Common myeloid progenitor, CD34-positive (primary cell): Measurements from ENCODE around the gene COBLL1.
A peak's percentile ranks its signal among the peaks of the same experiment; 100 is the strongest.

Source experiments
- CTCF ChIA-PET: fragments of 350-600 bp; sonication (Branson Sonifier 250); formaldehyde crosslinking; loops from one replicate; lab custom pipeline; 2021; ENCODE audit warnings: antibody characterized with exemption; lab: Charles Lee
- POLR2A ChIA-PET: fragments of 350-600 bp; sonication (Branson Sonifier 250); formaldehyde crosslinking; loops from one replicate; lab custom pipeline; 2021; ENCODE audit warnings: antibody characterized with exemption; lab: Charles Lee
- DNase-seq, 3 donors: peaks; one replicate each; pipeline versions ENCODE4 v3.0.0 to v3.0.0-alpha.2; 2013
- H3K27ac ChIP-seq, 2 experiments: 1 replicate in 1 of 2; 2 replicates in 1 of 2; pipeline ENCODE4 v1.7.0; 2013; ENCODE audit warnings: inconsistent platforms in 2 of 2, low read length in 2 of 2, mild to moderate bottlenecking in 2 of 2, low read depth in 1 of 2, moderate library complexity in 1 of 2; ENCODE audit not compliant: severe bottlenecking in 2 of 2, insufficient read depth in 1 of 2, poor library complexity in 1 of 2
- H3K27me3 ChIP-seq, 5 experiments: replicated peaks in 2 of 5; 1 replicate in 3 of 5; 2 replicates in 2 of 5; pipeline versions ENCODE4 v1.6.1 to v1.7.0; 2013; ENCODE audit warnings: low read length in 4 of 5, mild to moderate bottlenecking in 2 of 5, moderate library complexity in 2 of 5, inconsistent platforms in 1 of 5; ENCODE audit not compliant: insufficient read depth in 5 of 5, control insufficient read depth in 4 of 5
- H3K36me3 ChIP-seq, 4 experiments: 1 replicate in 2 of 4; 2 replicates in 2 of 4; pipeline versions ENCODE4 v1.6.1 to v1.7.0; 2013; ENCODE audit warnings: low read length in 3 of 4, control low read depth in 1 of 4, mild to moderate bottlenecking in 1 of 4; ENCODE audit not compliant: control insufficient read depth in 4 of 4, insufficient read depth in 4 of 4
- H3K4me1 ChIP-seq, 4 experiments: 1 replicate in 3 of 4; 2 replicates in 1 of 4; pipeline versions ENCODE4 v1.6.1 to v1.7.1; 2013; ENCODE audit warnings: low read length in 3 of 4, mild to moderate bottlenecking in 3 of 4, control low read depth in 1 of 4, inconsistent platforms in 1 of 4, moderate library complexity in 1 of 4; ENCODE audit not compliant: control insufficient read depth in 4 of 4, insufficient read depth in 4 of 4; ENCODE audit errors: control extremely low read depth in 1 of 4
- H3K4me3 ChIP-seq, 7 experiments: 1 replicate in 4 of 7; 2 replicates in 3 of 7; pipeline versions ENCODE4 v1.5.1 to v1.7.0; 2013; ENCODE audit warnings: mild to moderate bottlenecking in 7 of 7, low read length in 6 of 7, moderate library complexity in 6 of 7, inconsistent platforms in 2 of 7, low read depth in 2 of 7, control low read depth in 1 of 7; ENCODE audit not compliant: insufficient read depth in 4 of 7, control insufficient read depth in 1 of 7; ENCODE audit errors: extremely low read depth in 1 of 7
- H3K9me3 ChIP-seq, 5 experiments: 1 replicate in 4 of 5; 2 replicates in 1 of 5; pipeline versions ENCODE4 v1.6.1 to v1.7.1; 2013; ENCODE audit warnings: low read length in 4 of 5, mild to moderate bottlenecking in 2 of 5, inconsistent platforms in 1 of 5, low read depth in 1 of 5, moderate library complexity in 1 of 5; ENCODE audit not compliant: control insufficient read depth in 4 of 5, insufficient read depth in 2 of 5; ENCODE audit errors: control extremely low read depth in 1 of 5
- WGBS: methylation state at CpG from one replicate; pipeline ENCODE4 v1.1.5; 2013; ENCODE audit not compliant: insufficient coverage; 5-methylcytosine and 5-hydroxymethylcytosine counted together

Gene COBLL1

GRCh38 chr2:164784376-164784775, 57.2 kb downstream of the COBLL1 start:
- Histone ChIP-seq H3K27me3 (no peaks in the 10 kb centered on the region), H3K4me1 (peaks cover 0 to 15% (median 6%) of the 10 kb centered on the region in 4 experiments), H3K4me3 (no peak overlapping the region), H3K27ac (no peak overlapping the region), H3K36me3 (no peaks in the 10 kb centered on the region), H3K9me3 (no peaks in the 10 kb centered on the region)
- DNase-seq: no peak
- ChIA-PET CTCF (interaction anchor here (0.6 to 1.2 kb wide), 2 partner anchors 46 to 170 kb away, joined by 3 read pairs; no protein-coding TSS in a partner anchor), POLR2A (no interaction called here)
- 100% methylated on average over 2 of the region's 2 CpGs for WGBS

GRCh38 chr2:164782323-164782722, 59.3 kb downstream of the COBLL1 start:
- H3K4me3 ChIP-seq: no peak overlapping the region
- H3K4me1 ChIP-seq: peaks cover 0 to 15% (median 6%) of the 10 kb centered on the region in 4 experiments
- ChIA-PET CTCF (no interaction called here), POLR2A (no interaction called here)
- DNase-seq: no peak
- no peak overlapping the region for H3K27ac ChIP-seq
- H3K27me3 ChIP-seq: no peaks in the 10 kb centered on the region
- no peaks in the 10 kb centered on the region for H3K36me3 ChIP-seq
- H3K9me3 ChIP-seq: no peaks in the 10 kb centered on the region
- WGBS: no CpG with 5 or more reads among the region's 2 CpGs

- CTCF ChIA-PET: no interaction called here
- Histone ChIP-seq H3K36me3 (no peaks in the 10 kb centered on the region), H3K27ac (no peak overlapping the region), H3K4me3 (no peak overlapping the region), H3K4me1 (peaks cover 0 to 15% (median 6%) of the 10 kb centered on the region in 4 experiments), H3K9me3 (no peaks in the 10 kb centered on the region), H3K27me3 (no peaks in the 10 kb centered on the region)
- no peak for DNase-seq
- WGBS: 100% methylated on average over 1 of the region's 1 CpG
- POLR2A ChIA-PET: no interaction called here
Measured at GRCh38 chr2:164781394-164781793, 60.2 kb downstream of the COBLL1 start.

- Histone ChIP-seq H3K27ac (no peak overlapping the region), H3K9me3 (no peaks in the 10 kb centered on the region), H3K27me3 (no peaks in the 10 kb centered on the region), H3K36me3 (no peaks in the 10 kb centered on the region), H3K4me1 (peaks cover 0 to 9% (median 5%) of the 10 kb centered on the region in 4 experiments), H3K4me3 (no peak overlapping the region)
- 100% methylated on average over 3 of the region's 9 CpGs for WGBS
- POLR2A ChIA-PET: no interaction called here
- CTCF ChIA-PET: interaction anchor here (0.7 kb wide), 1 partner anchor 9 kb away, joined by 3 read pairs; no protein-coding TSS in a partner anchor
- no peak for DNase-seq
Measured at GRCh38 chr2:164780611-164781178, 60.9 kb downstream of the COBLL1 start.

DNA sequence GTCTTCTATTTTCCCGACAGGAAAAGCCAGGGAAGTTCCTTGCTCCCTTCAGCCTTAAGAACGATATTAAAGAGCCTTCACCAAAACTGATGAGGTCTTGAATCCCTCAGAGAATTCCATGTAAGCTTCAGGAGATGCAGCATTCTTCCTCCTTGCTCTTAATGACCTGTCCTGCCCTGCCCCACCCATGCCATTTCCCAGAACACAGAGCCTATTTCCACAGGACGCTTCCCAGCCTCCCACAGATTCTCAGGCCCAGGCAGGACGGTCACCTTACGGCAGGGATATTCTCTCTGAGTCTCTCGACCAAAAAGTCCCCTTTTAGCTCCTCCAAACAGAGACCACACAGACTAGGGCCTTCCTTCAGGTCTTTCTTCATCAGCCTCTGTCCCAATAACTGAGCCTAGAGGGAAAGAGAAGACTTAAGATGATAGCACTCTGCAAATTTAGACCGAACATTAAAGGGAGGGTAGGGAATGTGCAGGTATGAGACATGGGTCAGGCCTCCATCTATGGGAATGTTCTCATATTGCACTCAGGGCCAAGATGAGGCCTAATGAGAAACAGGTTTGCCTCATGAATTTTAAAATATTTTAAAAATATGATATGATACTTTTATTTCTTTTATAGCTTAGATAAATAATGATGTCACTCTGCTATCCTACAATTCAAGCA, 62.1 kb downstream of the COBLL1 start:
- DNase-seq: no peak
- Histone ChIP-seq H3K9me3 (no peaks in the 10 kb centered on the region), H3K4me1 (no peaks in the 10 kb centered on the region), H3K27me3 (no peaks in the 10 kb centered on the region), H3K4me3 (no peak overlapping the region), H3K36me3 (no peaks in the 10 kb centered on the region), H3K27ac (no peak overlapping the region)
- 87% methylated on average over 5 of the region's 7 CpGs for WGBS
- CTCF ChIA-PET: no interaction called here
- POLR2A ChIA-PET: no interaction called here

- 100% methylated on average over 2 of the region's 3 CpGs for WGBS
- POLR2A ChIA-PET: no interaction called here
Measured at GRCh38 chr2:164778723-164779122, 62.9 kb downstream of the COBLL1 start.

DNA sequence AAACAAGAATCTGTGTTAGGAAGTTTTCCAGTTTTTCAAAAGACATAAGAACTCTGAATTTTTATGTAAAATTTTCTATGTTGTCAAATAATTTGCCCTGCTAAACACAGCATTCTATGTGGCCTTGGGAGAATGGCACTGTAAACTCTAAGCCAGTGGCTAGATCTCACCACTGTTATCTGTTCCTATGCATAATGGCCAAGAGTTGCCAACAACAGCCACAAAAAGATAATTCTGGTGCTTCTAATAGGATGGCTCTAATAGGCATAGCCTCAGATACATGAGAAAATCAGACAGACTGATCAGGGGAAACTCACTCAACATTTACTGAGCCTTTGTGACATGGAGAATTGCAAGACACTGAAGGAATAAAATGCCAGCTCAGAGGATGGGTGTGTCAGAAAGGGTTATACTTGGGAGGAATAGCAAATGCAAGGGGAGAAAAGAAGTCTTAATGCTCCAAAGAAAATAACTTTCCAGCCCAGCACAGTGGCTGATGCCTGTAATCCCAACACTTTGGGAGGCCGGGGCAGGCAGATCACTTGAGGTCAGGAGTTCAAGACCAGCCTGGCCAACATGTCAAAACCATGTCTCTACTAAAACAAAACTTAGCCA, 63.7 kb downstream of the COBLL1 start:
- DNase-seq: peak in 1 of 3 donors; percentile 22
- H3K9me3 ChIP-seq: no peaks in the 10 kb centered on the region
- CTCF ChIA-PET: no interaction called here

More at GRCh38 chr2:164778723-164779122, 62.9 kb downstream of the COBLL1 start:
- no peak for DNase-seq
- CTCF ChIA-PET: no interaction called here
- Histone ChIP-seq H3K27me3 (no peaks in the 10 kb centered on the region), H3K9me3 (no peaks in the 10 kb centered on the region), H3K4me1 (no peaks in the 10 kb centered on the region), H3K27ac (no peak overlapping the region), H3K4me3 (no peak overlapping the region), H3K36me3 (no peaks in the 10 kb centered on the region)

More for the DNA sequence above, 63.7 kb downstream of the COBLL1 start:
- H3K36me3 ChIP-seq: no peaks in the 10 kb centered on the region
- POLR2A ChIA-PET: no interaction called here
- H3K4me1 ChIP-seq: no peaks in the 10 kb centered on the region
- no peak overlapping the region for H3K4me3 ChIP-seq
- 100% methylated on average over 1 of the region's 1 CpG for WGBS
- H3K27ac ChIP-seq: no peak overlapping the region
- no peaks in the 10 kb centered on the region for H3K27me3 ChIP-seq
